Type B pancreatic cell (in vitro differentiated cells): ENCODE results near the gene CTDSP2. TPM values are rescaled to one million over a fixed set of nuclear protein-coding genes. Genes with fewer than 3 reads are reported as not detected.
A peak's percentile ranks its signal among the peaks of the same experiment; 100 is the strongest.

Experiments
- DNase-seq: peaks from one replicate; pipeline ENCODE4 v3.0.0; 2021; ENCODE audit warnings: mixed read lengths; ENCODE audit not compliant: unreplicated experiment; ENCODE audit errors: extremely low spot score
- H3K27ac Mint-ChIP-seq: 2 replicates; pipeline ENCODE4 v1.8.0; 2021; ENCODE audit warnings: mild to moderate bottlenecking, mixed read lengths
- H3K27me3 Mint-ChIP-seq: 2 replicates; pipeline ENCODE4 v1.8.0; 2021; ENCODE audit warnings: mixed read lengths
- H3K36me3 Mint-ChIP-seq: 2 replicates; pipeline ENCODE4 v1.8.0; 2021; ENCODE audit warnings: mixed read lengths
- H3K4me1 Mint-ChIP-seq: one replicate; pipeline ENCODE4 v1.8.0; 2021; ENCODE audit warnings: mixed read lengths; ENCODE audit not compliant: unreplicated experiment
- H3K4me3 Mint-ChIP-seq: 2 replicates; pipeline ENCODE4 v1.8.0; 2021; ENCODE audit warnings: mild to moderate bottlenecking, mixed read lengths
- H3K9me3 Mint-ChIP-seq: 2 replicates; pipeline ENCODE4 v1.8.0; 2021; ENCODE audit warnings: mixed read lengths
- total RNA-seq: library from RNA; stranded (reverse); gene quantifications from 2 replicates; pipeline ENCODE4 v1.2.1, GENCODE V29; 2021; ENCODE audit warnings: low replicate concordance
- TF ChIP-seq, protein P1 (sequence below): fragments of 200-600 bp; sonication (generic); conservative IDR thresholded peaks from 2 replicates; pipeline ENCODE4 v1.5.0; 2021; ENCODE audit warnings: antibody characterized with exemption, mild to moderate bottlenecking

The CTDSP2 gene
- total RNA-seq, 1 donor from 2014 or later = 183 TPM

GRCh38 chr12:57800965-57801364 is 45.6 kb downstream of the CTDSP2 start:
- peaks cover 7% of the 10 kb centered on the region for H3K36me3 Mint-ChIP-seq
- H3K4me3 Mint-ChIP-seq = no peak overlapping the region
- no peak overlapping the region for H3K27ac Mint-ChIP-seq

DNA sequence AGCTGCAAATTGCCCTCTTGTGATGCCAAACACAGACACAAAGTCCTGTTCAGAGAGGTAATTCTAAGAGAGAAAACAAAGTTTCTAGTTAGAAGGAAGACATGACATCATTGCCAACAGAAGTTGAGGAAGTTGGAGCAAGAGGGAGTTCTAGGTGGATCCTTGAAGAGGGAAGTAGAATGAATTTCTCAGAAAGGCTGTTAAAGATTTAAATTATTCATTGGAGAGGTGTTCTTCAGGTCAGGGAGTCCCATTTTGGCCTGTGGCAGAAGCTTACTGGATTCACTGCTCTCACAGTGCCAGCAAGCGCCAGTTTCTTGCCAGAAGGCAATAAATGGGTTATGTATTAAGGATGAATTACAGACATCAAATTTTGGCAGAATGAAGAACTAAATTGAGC is 48.6 kb downstream of the CTDSP2 start:
- Mint-ChIP-seq H3K9me3 (no peaks in the 10 kb centered on the region), H3K4me3 (no peak overlapping the region), H3K4me1 (no peaks in the 10 kb centered on the region), H3K27ac (no peak overlapping the region), H3K36me3 (peaks cover 14% of the 10 kb centered on the region), H3K27me3 (no peaks in the 10 kb centered on the region)
- DNase-seq = no peak
- TF ChIP-seq, protein P1, sequence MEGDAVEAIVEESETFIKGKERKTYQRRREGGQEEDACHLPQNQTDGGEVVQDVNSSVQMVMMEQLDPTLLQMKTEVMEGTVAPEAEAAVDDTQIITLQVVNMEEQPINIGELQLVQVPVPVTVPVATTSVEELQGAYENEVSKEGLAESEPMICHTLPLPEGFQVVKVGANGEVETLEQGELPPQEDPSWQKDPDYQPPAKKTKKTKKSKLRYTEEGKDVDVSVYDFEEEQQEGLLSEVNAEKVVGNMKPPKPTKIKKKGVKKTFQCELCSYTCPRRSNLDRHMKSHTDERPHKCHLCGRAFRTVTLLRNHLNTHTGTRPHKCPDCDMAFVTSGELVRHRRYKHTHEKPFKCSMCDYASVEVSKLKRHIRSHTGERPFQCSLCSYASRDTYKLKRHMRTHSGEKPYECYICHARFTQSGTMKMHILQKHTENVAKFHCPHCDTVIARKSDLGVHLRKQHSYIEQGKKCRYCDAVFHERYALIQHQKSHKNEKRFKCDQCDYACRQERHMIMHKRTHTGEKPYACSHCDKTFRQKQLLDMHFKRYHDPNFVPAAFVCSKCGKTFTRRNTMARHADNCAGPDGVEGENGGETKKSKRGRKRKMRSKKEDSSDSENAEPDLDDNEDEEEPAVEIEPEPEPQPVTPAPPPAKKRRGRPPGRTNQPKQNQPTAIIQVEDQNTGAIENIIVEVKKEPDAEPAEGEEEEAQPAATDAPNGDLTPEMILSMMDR = no peak

More at GRCh38 chr12:57800965-57801364, 45.6 kb downstream of the CTDSP2 start:
- Mint-ChIP-seq H3K9me3 (no peaks in the 10 kb centered on the region), H3K4me1 (no peaks in the 10 kb centered on the region), H3K27me3 (no peaks in the 10 kb centered on the region)
- TF ChIP-seq, protein P1 = no peak
- no peak for DNase-seq

DNA sequence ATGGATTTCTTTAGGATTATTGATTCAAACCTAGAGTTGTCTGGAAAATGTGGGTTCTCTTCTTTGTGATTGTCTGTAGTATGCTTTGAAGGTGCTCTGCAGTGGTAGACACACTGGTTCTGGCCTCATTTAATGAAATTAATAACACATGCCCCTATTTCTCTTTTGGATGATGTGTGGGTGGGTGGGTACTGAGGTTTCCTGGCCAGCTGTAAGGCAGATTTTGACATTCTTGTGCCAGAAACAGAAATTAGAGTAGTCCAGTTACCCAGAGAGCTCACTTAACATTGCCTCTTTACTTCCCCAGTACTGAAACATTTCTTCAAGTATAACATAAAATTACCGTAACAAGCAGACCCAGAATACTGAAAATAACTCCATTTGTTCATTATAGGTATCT is 49.5 kb downstream of the CTDSP2 start:
- Mint-ChIP-seq H3K9me3 (no peaks in the 10 kb centered on the region), H3K27me3 (no peaks in the 10 kb centered on the region), H3K4me3 (no peak overlapping the region), H3K4me1 (no peaks in the 10 kb centered on the region), H3K36me3 (peaks cover 16% of the 10 kb centered on the region), H3K27ac (no peak overlapping the region)
- TF ChIP-seq, protein P1 = no peak
- no peak for DNase-seq

GRCh38 chr12:57795354-57795753 is 51.2 kb downstream of the CTDSP2 start:
- no peaks in the 10 kb centered on the region for H3K9me3 Mint-ChIP-seq
- H3K27me3 Mint-ChIP-seq = no peaks in the 10 kb centered on the region
- no peaks in the 10 kb centered on the region for H3K4me1 Mint-ChIP-seq
- no peak overlapping the region for H3K27ac Mint-ChIP-seq
- H3K4me3 Mint-ChIP-seq = no peak overlapping the region
- H3K36me3 Mint-ChIP-seq = peaks cover 16% of the 10 kb centered on the region
- TF ChIP-seq, protein P1 = no peak
- DNase-seq = no peak

- H3K4me1 Mint-ChIP-seq = no peaks in the 10 kb centered on the region
- no peak overlapping the region for H3K4me3 Mint-ChIP-seq
- DNase-seq = no peak
- no peaks in the 10 kb centered on the region for H3K27me3 Mint-ChIP-seq
- H3K27ac Mint-ChIP-seq = no peak overlapping the region
- H3K9me3 Mint-ChIP-seq = no peaks in the 10 kb centered on the region
- TF ChIP-seq, protein P1 = no peak
- peaks cover 12% of the 10 kb centered on the region for H3K36me3 Mint-ChIP-seq
Measured at GRCh38 chr12:57793920-57794319, 52.6 kb downstream of the CTDSP2 start.

DNA sequence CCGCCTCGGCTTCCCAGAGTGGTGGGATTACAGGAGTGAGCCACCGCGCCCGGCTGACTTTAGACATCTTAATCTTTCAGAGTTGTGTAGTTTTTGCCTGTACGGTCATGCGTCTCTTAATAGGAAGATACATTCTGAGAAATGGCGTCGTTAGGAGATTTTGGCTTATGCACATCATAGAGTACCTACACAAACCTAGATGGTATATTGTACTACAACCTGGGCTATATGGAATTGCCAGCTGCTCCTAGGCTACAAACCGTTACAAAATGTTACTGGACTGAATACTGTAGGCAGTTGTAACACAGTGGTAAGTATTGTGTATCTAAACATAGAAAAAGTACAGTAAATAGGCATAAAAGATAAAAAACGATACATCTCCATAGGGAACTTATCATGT is 62.7 kb downstream of the CTDSP2 start:
- Mint-ChIP-seq H3K27me3 (no peaks in the 10 kb centered on the region), H3K4me1 (peaks cover 7% of the 10 kb centered on the region), H3K27ac (no peak overlapping the region), H3K4me3 (peak overlapping the region; percentile 82), H3K36me3 (peaks cover 20% of the 10 kb centered on the region), H3K9me3 (no peaks in the 10 kb centered on the region)
- TF ChIP-seq, protein P1 = no peak
- no peak for DNase-seq
